ENCODE results near the gene MMP20.

The MMP20 gene

DNA sequence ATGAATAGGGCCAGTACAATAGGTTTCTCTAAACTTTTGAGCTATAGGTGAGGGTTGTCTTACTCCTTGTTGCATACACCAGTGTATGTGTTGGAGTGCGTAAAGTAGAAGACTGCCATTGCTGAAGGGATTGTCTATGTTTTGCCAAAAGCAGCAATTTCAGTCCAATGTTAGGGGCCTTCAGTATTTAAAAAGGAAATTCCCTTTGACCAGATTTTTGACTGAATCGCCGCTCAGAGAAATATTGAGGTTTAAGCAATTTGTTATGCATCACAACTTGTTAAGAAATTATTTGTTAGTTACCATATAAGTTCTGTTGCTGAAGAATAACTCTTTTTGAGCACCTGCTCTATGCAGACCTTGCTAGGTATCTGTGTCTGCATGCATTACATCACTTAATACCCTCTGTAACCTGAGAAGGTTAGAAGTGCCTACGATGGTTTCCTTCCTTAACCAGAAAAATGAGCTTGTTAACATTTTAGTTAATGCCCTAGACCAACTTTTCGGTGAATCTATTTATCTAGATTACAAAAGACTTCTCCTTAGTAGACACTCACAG is 33.9 kb downstream of the MMP20 start:
- peak in 2 of 3 donors; percentile 25 to 40 for DNase-seq

DNA sequence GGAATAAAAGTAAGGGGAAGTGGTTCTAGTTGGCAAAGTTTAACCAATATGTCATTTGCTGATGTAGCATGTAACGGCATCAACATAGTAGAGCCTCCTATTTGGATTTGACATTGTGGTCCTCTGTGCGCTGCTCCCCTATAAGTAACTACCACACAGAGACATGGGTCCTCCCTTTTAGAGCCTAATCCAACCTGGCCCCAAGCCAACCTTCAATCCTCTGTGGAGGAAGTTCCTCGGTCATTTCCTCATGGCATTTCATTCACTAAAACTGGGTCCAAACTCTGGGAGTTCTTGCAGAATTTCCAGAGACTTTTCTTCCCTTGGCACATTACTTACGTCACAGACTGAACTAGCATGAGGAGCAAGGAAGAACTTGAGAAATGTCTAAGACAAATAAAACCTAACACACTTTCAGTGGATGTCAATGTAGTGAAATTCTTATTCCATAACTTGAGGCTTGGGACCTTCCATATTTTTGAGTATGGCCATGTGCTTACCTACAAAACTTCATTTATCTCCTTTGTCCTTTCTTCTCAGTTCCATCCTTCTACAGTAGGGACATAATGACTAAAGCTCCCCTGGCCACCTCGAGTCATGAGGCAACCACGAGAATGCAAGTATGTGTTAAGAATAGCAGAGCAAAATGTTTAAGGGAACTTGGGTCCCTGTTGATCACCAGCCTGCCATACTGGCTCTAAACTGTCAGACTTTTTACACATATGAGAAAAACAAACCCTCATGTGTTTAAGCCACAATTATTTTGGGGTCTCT is 34.7 kb downstream of the MMP20 start:
- DNase-seq, result peak; percentile 88 to 94 (median 91)

DNA sequence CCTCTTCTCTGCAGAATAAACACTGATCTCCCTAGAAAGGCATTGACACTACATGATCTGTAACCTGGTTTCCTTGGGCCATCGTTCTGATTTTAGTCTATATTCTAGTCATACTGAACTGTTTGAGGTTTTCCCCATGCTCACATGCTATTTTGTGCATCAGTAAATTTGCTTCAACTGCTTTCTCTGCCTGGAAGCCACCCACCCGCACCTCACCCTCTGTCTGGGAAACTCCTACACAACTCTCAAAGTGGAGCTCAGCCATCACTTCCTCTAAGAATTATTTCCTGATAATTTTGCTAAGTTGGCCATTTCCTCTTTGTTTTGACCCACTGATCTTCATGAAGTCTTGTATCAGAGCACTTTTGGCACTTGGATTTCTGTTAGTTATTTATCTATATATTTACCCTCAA is 36.1 kb downstream of the MMP20 start:
- peak; percentile 91 to 97 (median 95) for DNase-seq

DNA sequence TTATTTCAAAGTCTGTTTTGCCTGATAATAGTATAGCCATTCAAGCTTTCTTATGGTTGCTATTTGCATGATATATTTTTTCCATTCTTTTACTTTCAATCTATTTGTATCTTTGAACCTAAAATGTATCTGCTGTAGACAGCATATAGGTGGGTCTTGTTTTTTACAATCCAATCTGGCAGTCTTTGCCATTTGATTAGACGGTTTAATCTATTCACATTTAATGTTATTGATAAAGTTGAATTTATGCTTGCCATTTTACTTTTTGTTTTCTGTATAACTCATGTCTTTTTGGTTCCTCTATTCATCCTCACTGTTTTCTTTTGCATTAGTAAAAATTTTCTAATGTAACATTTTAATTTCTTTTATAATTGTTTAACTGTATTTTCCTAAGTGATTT is 37.4 kb downstream of the MMP20 start:
- no peak for DNase-seq

DNA sequence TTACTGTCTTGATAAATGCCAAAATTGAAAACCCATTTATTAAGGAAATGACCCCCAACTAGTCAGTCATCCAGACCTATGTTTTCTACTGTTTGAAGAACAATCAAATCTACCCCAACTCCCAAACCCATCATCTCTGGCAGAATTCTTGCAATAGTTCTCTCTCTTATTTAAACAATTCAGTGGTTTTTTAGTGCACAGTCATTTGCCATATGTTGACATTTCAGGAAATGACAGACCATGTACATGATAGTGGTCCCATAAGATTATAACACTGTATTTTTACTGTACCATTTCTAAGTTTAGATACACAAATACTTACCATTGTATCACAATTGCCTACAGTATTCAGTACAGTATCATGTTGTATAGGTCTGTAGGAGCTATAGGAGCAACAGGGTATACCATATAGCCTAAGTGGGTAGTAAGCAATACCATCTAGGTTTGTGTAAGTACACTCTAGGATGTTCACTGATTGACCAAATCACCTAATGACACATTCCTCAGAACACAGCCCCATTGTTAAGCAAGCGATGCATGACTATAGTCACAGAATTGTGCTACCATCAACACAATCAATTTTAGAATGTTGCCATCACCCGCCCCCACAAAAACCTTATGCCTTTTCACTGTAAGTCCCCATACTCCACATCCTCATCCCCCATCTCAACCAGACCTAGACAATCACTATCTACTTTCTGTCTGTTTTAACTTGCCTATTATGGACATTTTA is 41.8 kb downstream of the MMP20 start:
- peak; percentile 80 to 89 (median 87) for DNase-seq

DNA sequence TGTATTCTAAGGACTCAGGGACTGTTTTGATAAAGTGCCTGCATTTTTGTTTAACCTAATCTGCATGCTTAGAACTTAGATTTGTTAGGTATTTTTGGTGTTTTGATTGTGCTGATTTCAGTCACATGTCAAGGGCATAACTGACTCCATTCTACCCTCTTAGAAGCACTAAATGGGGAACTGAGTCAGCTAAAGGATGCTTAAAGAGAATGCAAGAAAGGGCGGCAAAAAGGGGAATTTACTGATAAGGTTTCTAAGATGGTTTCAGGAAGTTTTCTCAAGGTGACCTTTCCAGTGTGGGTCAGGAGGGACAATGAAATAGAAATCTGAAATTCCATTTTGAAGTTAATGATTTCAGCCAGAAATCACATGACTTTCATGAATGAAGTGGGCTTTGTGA is 43.0 kb downstream of the MMP20 start:
- DNase-seq, result peak; percentile 52 to 82 (median 58)

DNA sequence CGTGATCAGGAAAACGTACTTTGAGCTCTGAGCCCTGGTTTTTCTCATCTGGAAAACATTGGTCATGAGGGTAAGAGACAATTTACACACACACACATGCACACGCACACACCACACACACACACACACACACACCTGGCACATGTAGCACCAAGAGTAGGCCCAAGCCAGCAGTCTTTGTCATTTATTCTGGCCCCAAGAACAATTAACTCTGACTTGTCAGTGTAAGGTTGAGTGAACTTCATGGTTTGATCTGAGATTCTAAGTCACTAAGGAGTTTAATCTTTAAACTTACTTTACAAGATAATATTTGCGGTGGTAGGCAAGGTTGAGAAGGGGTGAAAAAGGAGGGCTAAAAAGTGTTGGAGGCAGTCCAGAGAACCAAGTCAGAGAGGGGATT is 44.1 kb downstream of the MMP20 start:
- DNase-seq, result no peak

DNA sequence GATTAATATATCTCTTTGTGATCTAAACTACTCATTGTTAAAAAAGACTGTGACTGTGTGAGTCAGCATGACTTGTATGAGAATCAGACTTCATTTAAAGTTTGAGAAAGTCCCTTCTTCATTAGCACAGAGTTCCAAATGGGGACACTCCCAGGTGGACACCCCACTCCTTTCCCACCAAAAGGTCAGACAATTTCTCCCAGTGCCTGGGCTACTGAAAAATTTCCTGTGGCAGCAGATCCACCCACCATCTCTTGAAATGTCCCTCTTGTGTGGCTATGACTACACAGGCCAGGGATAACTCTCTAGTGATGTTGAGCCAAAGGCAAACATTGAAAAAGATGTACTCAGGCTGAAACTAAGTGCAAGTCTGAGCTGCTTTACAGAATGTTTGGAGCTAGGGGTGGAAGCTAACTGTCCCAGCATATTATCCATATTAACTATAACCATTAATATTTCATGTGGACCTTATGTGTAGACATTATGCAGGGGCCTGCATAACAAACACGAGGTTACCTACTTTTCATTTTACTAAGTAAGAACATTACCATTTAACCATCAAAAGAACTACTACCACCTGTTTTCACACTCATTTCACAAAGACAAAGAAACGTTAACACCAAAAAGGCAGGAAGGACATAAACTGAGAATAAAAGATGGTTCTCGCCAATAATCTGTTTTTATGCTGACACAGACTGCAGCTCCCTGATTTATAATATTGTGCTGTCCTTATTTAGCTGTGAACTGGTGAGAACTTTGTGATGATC is 44.8 kb downstream of the MMP20 start:
- DNase-seq, result peak; percentile 90 to 96 (median 90)

DNA sequence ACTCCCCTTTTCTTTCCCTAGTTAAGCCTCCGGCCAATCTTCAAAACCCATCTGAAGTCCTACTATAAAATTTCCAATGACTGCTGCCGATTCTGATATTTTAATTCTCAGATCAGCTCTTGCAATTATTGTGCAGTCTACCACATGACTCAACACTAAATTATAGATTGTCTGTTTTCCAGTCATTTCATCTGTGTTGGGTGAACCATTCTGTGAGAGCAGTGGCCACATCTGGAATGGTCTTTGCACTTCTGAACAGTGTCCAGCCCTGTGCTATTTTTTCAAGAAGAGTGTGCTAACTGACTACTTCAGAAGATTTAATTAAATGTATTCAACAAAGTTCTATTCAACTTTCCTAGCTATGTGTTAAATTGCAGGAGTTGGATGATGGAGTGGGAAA is 47.4 kb downstream of the MMP20 start:
- DNase-seq, result peak in 1 of 3 donors; percentile 31

DNA sequence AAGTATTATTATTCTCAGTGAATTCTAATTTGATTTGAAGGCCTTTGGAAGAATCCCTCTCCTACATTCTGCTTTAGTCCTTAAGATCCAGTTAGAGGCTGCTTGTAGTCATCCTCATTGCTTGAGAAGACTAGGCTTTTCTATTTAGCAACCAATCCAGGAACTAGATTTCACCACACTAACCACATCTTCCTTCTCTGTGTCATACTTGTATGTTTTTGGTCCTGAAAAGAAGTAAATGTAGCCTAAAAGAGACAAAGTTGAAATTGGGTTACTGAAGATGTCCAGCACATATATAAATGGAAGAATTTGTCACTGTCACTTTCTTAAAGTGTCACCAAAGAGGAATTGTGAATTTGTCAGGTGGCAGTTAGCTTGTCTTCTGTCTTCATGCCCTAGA is 48.0 kb downstream of the MMP20 start:
- DNase-seq, result peak; percentile 69 to 91 (median 89)

DNA sequence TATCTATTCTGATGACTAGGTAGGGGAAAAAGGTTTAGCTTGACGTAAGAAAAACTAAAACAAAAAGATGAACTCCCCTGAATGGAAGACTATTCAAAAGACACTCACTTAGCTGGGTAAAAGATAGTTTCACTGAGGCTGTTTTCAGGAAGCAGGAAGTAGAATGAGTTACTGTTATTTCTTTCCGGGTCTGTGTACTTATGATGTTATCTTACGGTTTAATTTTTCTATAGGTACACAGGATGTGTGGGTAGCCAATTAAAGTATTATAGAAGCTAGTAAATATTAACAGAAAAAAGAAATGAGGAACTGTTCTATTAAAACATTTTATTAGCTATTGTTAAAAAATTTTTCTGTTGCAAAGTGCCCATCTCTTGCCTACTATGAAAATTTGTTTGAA is 48.8 kb downstream of the MMP20 start:
- peak in 1 of 3 donors; percentile 18 for DNase-seq

DNA sequence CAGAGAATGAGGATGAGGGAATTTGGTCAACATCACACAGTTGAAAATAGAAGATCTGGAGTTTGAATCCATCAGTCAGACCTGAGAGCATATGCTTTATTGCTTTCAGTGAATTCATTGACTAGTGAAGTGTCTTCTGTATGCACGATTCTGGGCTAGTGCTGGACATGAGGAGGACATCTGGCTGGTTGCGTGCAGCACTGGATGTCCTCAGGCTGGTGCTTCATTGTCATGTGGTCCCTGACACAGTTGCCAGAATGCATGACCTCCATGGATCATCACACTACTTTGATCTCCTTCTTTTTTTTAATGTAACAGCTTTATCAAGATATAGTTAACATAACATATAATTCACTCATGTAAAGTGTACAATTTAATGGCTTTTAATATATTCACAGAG is 50.1 kb downstream of the MMP20 start:
- DNase-seq, result peak in 1 of 3 donors; percentile 25

DNA sequence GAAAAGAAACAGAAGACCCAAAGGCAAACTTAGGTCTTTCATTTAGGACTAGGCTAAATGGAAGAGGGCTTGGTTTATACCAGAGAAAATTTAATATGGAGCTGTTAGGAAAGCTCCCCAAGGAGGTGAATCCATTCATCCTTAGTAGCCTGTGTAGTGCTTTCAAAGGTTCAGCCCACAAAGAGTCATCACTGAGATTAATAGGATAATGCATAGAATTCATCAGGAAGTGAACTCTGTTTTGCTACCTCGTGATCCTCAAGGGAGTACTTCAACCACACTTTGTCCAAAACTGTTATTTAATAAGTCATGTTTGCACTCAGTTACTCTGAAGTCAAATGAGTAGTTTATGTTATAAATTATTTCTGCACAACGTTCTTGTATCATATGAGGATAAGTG is 51.3 kb downstream of the MMP20 start:
- DNase-seq, result peak; percentile 18 to 62 (median 49)

DNA sequence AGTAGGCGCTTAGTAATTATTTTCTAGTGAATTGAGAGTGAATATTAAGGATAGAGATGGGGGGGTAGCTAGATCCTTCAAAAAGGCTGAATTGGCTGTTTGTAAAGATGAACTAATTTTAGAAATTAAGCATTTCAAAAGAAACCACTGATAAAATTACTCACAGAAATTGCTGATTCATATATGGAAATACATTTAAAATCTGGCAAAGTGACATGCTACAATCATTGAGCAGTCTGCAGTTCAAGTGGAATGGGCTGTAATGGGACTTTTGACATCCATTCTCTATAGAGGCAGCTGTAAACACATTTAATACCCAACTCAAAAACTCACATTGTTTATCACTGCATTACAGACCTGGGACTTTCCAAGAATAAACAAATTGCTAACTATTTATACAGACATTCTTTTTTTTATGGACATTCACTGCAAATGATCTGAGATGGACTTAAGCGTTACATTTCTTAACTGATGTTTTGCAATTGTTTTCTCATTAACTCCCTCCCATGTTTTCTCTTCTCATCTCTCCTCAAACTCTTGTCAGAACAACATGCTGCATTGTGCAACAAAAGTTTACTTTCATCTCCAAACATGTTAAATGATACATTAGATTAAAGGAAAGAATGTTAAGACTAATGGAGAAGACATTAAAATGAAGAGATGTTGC is 52.4 kb downstream of the MMP20 start:
- DNase-seq, result peak in 2 of 3 donors; percentile 35 to 56

DNA sequence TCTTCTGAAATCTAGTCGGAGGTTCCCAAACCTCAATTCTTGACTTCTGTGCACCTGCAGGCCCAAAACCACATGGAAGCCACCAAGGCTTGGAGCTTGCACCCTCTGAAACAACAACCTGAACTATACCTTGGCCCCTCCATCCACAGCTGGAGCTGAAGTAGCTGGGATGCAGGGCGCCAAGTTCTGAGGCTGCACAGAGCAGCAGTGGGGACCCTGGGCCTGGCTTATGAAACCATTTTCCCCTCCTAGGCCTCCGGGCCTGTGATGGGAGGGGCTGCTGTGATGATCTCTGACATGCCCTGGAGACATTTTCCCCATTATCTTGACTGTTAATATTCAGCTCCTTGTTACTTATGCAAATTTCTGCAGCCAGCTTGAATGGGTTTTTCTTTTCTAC is 56.3 kb downstream of the MMP20 start:
- DNase-seq, result no peak

DNA sequence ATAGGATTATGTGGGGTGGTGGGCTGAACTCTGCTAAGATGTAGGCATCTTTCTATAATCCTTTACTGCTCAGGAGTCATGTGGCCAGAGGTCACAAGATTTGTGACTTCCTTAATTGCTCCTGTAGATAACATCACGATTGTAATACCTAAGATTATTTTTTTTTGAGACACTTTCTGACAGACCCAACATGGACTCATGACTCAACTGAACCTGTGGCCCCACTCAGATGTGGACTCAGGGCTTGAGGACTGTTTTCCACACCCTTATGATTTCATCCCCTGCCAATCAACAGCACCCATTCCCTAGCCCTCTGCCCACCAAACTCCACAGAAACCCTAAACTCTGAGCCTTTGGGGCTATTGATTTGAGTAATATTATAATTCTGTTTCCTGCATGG is 59.0 kb downstream of the MMP20 start:
- DNase-seq, result no peak

DNA sequence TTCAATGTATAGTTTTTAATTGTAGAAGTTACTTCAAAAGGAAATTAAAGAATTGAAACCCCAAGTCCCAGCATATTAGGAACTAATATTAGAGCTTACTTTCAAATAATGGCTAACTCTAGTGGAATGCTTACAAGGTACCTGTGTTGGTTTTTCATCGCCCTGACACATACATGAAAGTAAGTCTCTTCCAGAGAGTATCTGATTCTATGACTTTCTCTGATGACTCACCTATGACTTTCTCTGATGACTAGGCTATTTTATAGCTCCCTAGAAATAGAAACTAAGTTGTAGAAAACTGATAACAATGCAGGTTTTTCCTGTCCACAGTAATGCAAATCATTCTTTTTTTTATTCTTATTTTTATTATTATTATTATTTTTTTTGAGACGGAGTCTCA is 61.0 kb downstream of the MMP20 start:
- peak; percentile 51 to 83 (median 79) for DNase-seq

DNA sequence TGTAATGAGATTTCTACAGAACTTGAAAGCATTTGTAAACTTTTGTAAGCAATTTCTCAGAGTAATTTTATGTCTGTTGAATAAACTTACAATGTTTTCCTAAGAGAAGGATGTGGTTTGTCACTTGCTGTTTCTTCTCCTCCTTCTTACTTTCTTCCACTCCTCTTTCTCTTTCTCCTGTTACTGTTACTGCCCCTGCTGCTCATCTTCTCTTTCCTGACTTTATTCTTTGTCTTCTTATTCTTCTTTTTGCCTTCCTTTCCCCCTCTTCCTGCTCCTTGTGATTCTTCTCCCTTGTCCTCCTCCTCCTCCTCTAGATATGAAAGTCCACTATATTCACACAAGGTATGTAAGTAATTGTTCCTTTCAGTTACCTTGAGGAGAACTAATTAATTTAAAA is 63.5 kb downstream of the MMP20 start:
- DNase-seq, result no peak

DNA sequence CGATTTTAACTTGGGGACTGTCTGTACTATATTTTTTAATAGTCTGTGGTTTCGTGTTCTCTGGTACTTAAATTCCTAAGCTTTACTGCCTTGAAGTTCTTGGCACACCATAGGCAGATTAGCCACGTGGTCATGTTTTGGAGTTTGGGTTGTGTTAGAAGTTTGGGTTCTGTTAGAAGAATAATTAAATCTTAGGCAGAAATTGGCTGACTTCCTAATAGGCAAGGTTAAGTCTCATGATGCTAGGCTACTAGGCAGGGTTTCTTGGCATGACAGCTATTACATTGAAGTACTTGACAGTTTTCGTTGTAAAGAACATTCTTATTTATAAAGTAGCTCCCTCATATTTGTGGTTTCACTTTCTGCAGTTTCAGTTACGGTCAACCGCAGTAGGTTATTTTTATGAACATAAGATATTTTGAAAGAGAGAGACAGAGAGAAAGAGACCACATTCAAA is 64.5 kb downstream of the MMP20 start:
- DNase-seq, result peak; percentile 42 to 61 (median 43)

DNA sequence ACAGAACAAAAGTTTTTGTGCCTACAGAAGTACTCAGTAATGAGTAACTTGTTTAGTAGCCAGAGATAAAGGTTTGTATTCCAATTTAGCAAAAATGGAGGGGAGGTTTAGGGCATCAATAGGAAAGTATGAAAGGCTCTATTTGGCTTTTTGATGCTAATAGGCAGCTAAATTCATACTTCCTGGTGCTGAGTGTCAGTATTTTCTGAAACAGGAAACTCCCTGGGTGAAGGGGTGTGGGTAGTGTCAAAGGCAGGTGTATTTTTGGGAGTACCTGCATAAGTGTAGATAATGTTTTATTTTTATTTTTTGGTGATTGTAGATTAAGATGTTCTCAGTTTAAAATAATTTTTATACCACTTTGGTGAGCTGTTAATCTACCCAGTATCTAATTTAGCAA is 65.3 kb downstream of the MMP20 start:
- DNase-seq, result no peak

DNA sequence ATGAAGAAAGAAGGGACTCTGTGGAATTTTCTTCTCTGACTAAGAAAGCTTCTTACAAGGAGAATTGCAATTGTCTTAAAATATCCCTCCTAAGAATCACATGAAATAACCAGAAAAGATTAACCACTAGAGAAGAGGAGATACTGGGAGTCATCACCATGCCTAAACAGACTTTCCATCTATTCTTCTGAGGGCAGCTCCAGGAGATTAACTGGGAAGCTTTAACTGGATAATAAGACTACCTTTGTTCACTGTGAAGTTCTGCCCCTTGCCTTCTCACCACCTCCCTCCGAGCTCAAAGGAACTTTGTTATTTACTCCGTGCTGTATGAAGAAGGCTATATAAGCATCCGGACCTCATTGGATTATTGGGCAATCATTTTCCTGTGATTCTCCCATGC is 70.0 kb downstream of the MMP20 start:
- no peak for DNase-seq

DNA sequence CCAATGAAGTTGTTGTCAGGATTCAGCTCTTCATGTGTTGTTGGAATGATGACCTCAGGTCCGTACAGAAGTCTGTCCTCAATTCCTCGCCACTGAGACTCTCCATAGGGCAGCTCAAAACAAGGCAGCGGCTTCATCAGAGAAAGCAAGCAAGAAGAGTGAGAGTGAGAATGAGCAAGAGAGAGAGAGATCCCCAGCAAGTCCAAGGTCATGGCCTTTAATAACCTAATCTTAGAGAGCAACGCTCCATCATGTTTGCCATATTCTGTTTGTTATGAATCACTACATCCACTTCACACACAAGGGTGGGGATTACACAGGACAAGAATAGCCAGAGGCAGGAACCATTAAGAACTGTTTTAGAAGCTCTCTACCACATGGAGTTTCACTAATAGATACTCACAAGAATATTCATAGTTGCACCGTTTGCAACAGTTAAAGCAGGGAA is 71.3 kb downstream of the MMP20 start:
- DNase-seq, result no peak
